HL-60/S4 (cell line): ENCODE results near the gene FANCD2OS.
"Not testable (repeated sequence)": the region's sequence is repeated elsewhere in the genome, so short reads cannot be mapped to it uniquely, and the experiment has no call there.

Experiments
- in situ Hi-C: fragments of 300-500 bp; cut with MboI; formaldehyde crosslinking; loops from 2 replicates; pipeline ENCODE4 v1.14.3; 2022; ENCODE audit warnings: low sequenced_read_pairs

Gene FANCD2OS

GRCh38 chr3:10108091-10108490, at the start of gene FANCD2OS:
Gene FANCD2OS (minus strand): TSS chr3:10108255. CDS start chr3:10104774, 3,481 bp downstream.
- in situ Hi-C loops, result no loop called here

- in situ Hi-C loops, result no loop called here
Observed at GRCh38 chr3:10157031-10157430, 49.0 kb upstream of the FANCD2OS start.

GRCh38 chr3:10155658-10156057, 47.6 kb upstream of the FANCD2OS start:
- in situ Hi-C loops, result no loop called here

GRCh38 chr3:10155123-10155472, 47.0 kb upstream of the FANCD2OS start:
- in situ Hi-C loops, result no loop called here

GRCh38 chr3:10154335-10155122, 46.5 kb upstream of the FANCD2OS start:
- in situ Hi-C loops, result no loop called here

- in situ Hi-C loops, result no loop called here
Observed at GRCh38 chr3:10150987-10151386, 42.9 kb upstream of the FANCD2OS start.

GRCh38 chr3:10149226-10149625, 41.2 kb upstream of the FANCD2OS start:
- in situ Hi-C loops, result no loop called here

GRCh38 chr3:10145685-10146084, 37.6 kb upstream of the FANCD2OS start:
- in situ Hi-C loops, result no loop called here

GRCh38 chr3:10142707-10143560, 34.9 kb upstream of the FANCD2OS start:
- in situ Hi-C loops, result no loop called here

GRCh38 chr3:10140996-10141546, 33.0 kb upstream of the FANCD2OS start:
- in situ Hi-C loops, result no loop called here

GRCh38 chr3:10137178-10137577, 29.1 kb upstream of the FANCD2OS start:
- in situ Hi-C loops, result no loop called here

GRCh38 chr3:10136426-10137005, 28.5 kb upstream of the FANCD2OS start:
- in situ Hi-C loops, result no loop called here

GRCh38 chr3:10135872-10136271, 27.8 kb upstream of the FANCD2OS start:
- in situ Hi-C loops, result not testable (repeated sequence)

- in situ Hi-C loops, result no loop called here
Observed at GRCh38 chr3:10122724-10123123, 14.7 kb upstream of the FANCD2OS start.

GRCh38 chr3:10121064-10121463, 13.0 kb upstream of the FANCD2OS start:
- in situ Hi-C loops, result no loop called here

- in situ Hi-C loops, result no loop called here
Observed at GRCh38 chr3:10119376-10119775, 11.3 kb upstream of the FANCD2OS start.

- in situ Hi-C loops, result no loop called here
Observed at GRCh38 chr3:10116928-10117327, 8.9 kb upstream of the FANCD2OS start.

GRCh38 chr3:10116138-10116460, 8.0 kb upstream of the FANCD2OS start:
- in situ Hi-C loops, result no loop called here

- in situ Hi-C loops, result no loop called here
Observed at GRCh38 chr3:10115326-10116137, 7.5 kb upstream of the FANCD2OS start, which contains the start of gene BRK1. Gene BRK1 (plus strand): TSS chr3:10115675. CDS start chr3:10115702, 27 bp downstream.

GRCh38 chr3:10106919-10107318, 1.1 kb downstream of the FANCD2OS start:
- in situ Hi-C loops, result no loop called here

- in situ Hi-C loops, result no loop called here
Observed at GRCh38 chr3:10099041-10099440, 9.0 kb downstream of the FANCD2OS start.
